AG04450 (cell line): Measurements from ENCODE around the gene STIM2. TPM values are rescaled to one million over a fixed set of nuclear protein-coding genes. Genes with fewer than 3 reads are reported as not detected.

Experiments used
- CTCF ChIA-PET: fragments of 300-600, 350-600 bp; formaldehyde crosslinking; extraction: SDS; loops from one replicate; lab custom pipeline; 2022; ENCODE audit warnings: antibody characterized with exemption, inconsistent platforms; lab: Charles Lee
- POLR2A ChIA-PET: fragments of 350-600 bp; formaldehyde crosslinking; extraction: SDS; loops from one replicate; lab custom pipeline; 2021; ENCODE audit warnings: antibody characterized with exemption, inconsistent platforms; lab: Yijun Ruan, JAX
- DNase-seq: peaks from one replicate; pipeline ENCODE4 v3.0.0-alpha.2; 2011; ENCODE audit warnings: low read depth, low spot score
- H3K27ac ChIP-seq: one replicate; pipeline ENCODE4 v1.5.1; 2012; ENCODE audit warnings: low read depth, low read length, control low read depth
- H3K27me3 ChIP-seq: one replicate; pipeline ENCODE4 v1.6.0; 2012; ENCODE audit warnings: low read length; ENCODE audit not compliant: control insufficient read depth, insufficient read depth
- H3K4me3 ChIP-seq: 2 replicates; pipeline ENCODE4 v1.5.1; 2011; ENCODE audit warnings: mild to moderate bottlenecking, low read depth, low read length, control low read depth
- H3K9me3 ChIP-seq: 2 replicates; pipeline ENCODE4 v1.5.1; 2012; ENCODE audit warnings: low read length; ENCODE audit not compliant: control insufficient read depth, insufficient read depth
- CTCF ChIP-seq: IDR thresholded peaks from 2 replicates; pipeline ENCODE4 v1.5.1; 2011; ENCODE audit warnings: low read depth, low read length, control low read depth, inconsistent platforms
- polyA plus RNA-seq: library from polyadenylated mRNA; depleted of rRNA; stranded (reverse); fragments of >200 nt; gene quantifications from 2 replicates; pipeline ENCODE4 v1.2.3, GENCODE V29; 2011

The STIM2 gene
- polyA plus RNA-seq, 1 experiment, result 26.8 TPM

- ChIA-PET POLR2A (interaction anchor here (0.6 to 2.3 kb wide), 3 partner anchors 145 to 547 kb away, joined by 3 to 13 read pairs (median 5); partner anchors contain the start of gene STIM2), CTCF (interaction anchor here (0.5 to 3.9 kb wide), 3 partner anchors 146 to 676 kb away, joined by 3 to 17 read pairs (median 7); partner anchors contain the start of gene STIM2)
- H3K9me3 ChIP-seq, result no peaks in the 10 kb centered on the region
- H3K27me3 ChIP-seq, result no peaks in the 10 kb centered on the region
- H3K27ac ChIP-seq, result no peak overlapping the region
- no peak for DNase-seq
- H3K4me3 ChIP-seq, result no peak overlapping the region
- no peak for TF ChIP-seq CTCF
These were observed 145.4 kb downstream of the STIM2 start for GRCh38 chr4:27005905-27006590.

- H3K27ac ChIP-seq, result no peak overlapping the region
- no peak overlapping the region for H3K4me3 ChIP-seq
- POLR2A ChIA-PET, result interaction anchor here (0.6 to 2.3 kb wide), 5 partner anchors 145 to 651 kb away, joined by 3 to 13 read pairs (median 3); partner anchors contain the start of gene STIM2
These were observed 146.0 kb downstream of the STIM2 start for GRCh38 chr4:27006646-27007045.

GRCh38 chr4:27007507-27007906 lies 146.9 kb downstream of the STIM2 start:
- TF ChIP-seq CTCF, result no peak
- Histone ChIP-seq H3K27me3 (no peaks in the 10 kb centered on the region), H3K27ac (no peak overlapping the region), H3K4me3 (no peak overlapping the region), H3K9me3 (no peaks in the 10 kb centered on the region)
- CTCF ChIA-PET, result interaction anchor here (0.6 to 3.9 kb wide), 9 partner anchors 9 to 993 kb away, joined by 3 to 17 read pairs (median 5); partner anchors contain the start of gene STIM2
- no peak for DNase-seq
- POLR2A ChIA-PET, result interaction anchor here (1.0 kb wide), 1 partner anchor 150 kb away, joined by 3 read pairs; no protein-coding TSS in a partner anchor

More at GRCh38 chr4:27006646-27007045, 146.0 kb downstream of the STIM2 start:
- Histone ChIP-seq H3K27me3 (no peaks in the 10 kb centered on the region), H3K9me3 (no peaks in the 10 kb centered on the region)
- DNase-seq, result no peak
- CTCF ChIA-PET, result interaction anchor here (0.6 to 3.9 kb wide), 5 partner anchors 10 to 992 kb away, joined by 3 to 17 read pairs (median 5); partner anchors contain the start of gene STIM2
- no peak for TF ChIP-seq CTCF

- no peak for DNase-seq
- Histone ChIP-seq H3K4me3 (no peak overlapping the region), H3K27ac (no peak overlapping the region), H3K27me3 (no peaks in the 10 kb centered on the region), H3K9me3 (no peaks in the 10 kb centered on the region)
- TF ChIP-seq CTCF, result no peak
- ChIA-PET CTCF (interaction anchor here (1.5 to 3.9 kb wide), 2 partner anchors 148 to 550 kb away, joined by 6 to 17 read pairs; partner anchors contain the start of gene STIM2), POLR2A (interaction anchor here (0.6 to 1.3 kb wide), 3 partner anchors 148 to 679 kb away, joined by 3 to 6 read pairs (median 5); partner anchors contain the start of gene STIM2)
These were observed 148.0 kb downstream of the STIM2 start for GRCh38 chr4:27008679-27009078.
